Panc1 (cell line): ENCODE results near the gene KCNAB1. TPM values are rescaled to one million over a fixed set of nuclear protein-coding genes. Genes with fewer than 3 reads are reported as not detected.

Experiments used
- ATAC-seq: fragments of 200-7000 bp; cut with Tn5 transposase; 2 replicates; pipeline ENCODE4 v1.9.1; 2020; ENCODE audit warnings: mild to moderate bottlenecking, moderate library complexity
- BruUV-seq: library from RNA; stranded (reverse); fragments of 400-500 nt; replicated peaks from 2 replicates; lab custom pipeline; 2021; lab: Mats Ljungman, UMichigan
- CTCF ChIA-PET: fragments of 300-600 bp; sonication (Branson Sonifier 250); formaldehyde crosslinking; loops from one replicate; lab custom pipeline; 2022; ENCODE audit warnings: antibody characterized with exemption; lab: Charles Lee
- POLR2A ChIA-PET: fragments of 300-600 bp; sonication (Branson Sonifier 250); formaldehyde crosslinking; loops from one replicate; lab custom pipeline; 2022; ENCODE audit warnings: antibody characterized with exemption; lab: Charles Lee
- DNase-seq: peaks from one replicate; pipeline ENCODE4 v3.0.0-alpha.2; 2010; ENCODE audit warnings: low read depth, low spot score
- H3K27ac ChIP-seq: 2 replicates; pipeline ENCODE4 v1.5.1; 2011; ENCODE audit warnings: mild to moderate bottlenecking, low read length, inconsistent platforms
- H3K27me3 ChIP-seq: fragments of 200-500 bp; sonication (Bioruptor generic); 2 replicates; pipeline ENCODE4 v1.6.0; 2014; ENCODE audit warnings: low read length, inconsistent platforms; ENCODE audit not compliant: control insufficient read depth, insufficient read depth
- H3K36me3 ChIP-seq: fragments of 200-500 bp; sonication (Bioruptor generic); 2 replicates; pipeline ENCODE4 v1.5.1; 2014; ENCODE audit warnings: inconsistent platforms, mild to moderate bottlenecking, low read length, moderate library complexity; ENCODE audit not compliant: control insufficient read depth, insufficient read depth
- H3K4me1 ChIP-seq: 2 replicates; pipeline ENCODE4 v1.5.1; 2011; ENCODE audit warnings: inconsistent platforms, mild to moderate bottlenecking, low read length, moderate library complexity; ENCODE audit not compliant: control insufficient read depth, insufficient read depth
- H3K4me3 ChIP-seq, 2 experiments: 2 replicates each; pipeline ENCODE4 v1.5.1; 2011 to 2012; ENCODE audit warnings: low read depth in 2 of 2, low read length in 2 of 2, mild to moderate bottlenecking in 2 of 2, inconsistent platforms in 1 of 2, moderate library complexity in 1 of 2
- H3K9me3 ChIP-seq: fragments of 200-500 bp; sonication (Bioruptor generic); 2 replicates; pipeline ENCODE4 v1.5.1; 2014; ENCODE audit warnings: low read depth, mild to moderate bottlenecking, inconsistent platforms, low read length, moderate library complexity; ENCODE audit not compliant: control insufficient read depth, insufficient read depth
- CTCF ChIP-seq: fragments of 450-650 bp; IDR thresholded peaks from 2 replicates; pipeline ENCODE4 v1.5.1; 2017; ENCODE audit warnings: mild to moderate bottlenecking
- POLR2AphosphoS5 ChIP-seq: IDR thresholded peaks from 2 replicates; pipeline ENCODE4 v1.6.1; 2012; ENCODE audit warnings: mild to moderate bottlenecking, low read depth, low read length, moderate library complexity
- SIN3A ChIP-seq: IDR thresholded peaks from 2 replicates; pipeline ENCODE4 v1.6.1; 2012; ENCODE audit warnings: low read depth, mild to moderate bottlenecking, low read length, moderate library complexity, borderline replicate concordance; ENCODE audit not compliant: insufficient read depth
- TCF7L2 ChIP-seq: IDR thresholded peaks from 2 replicates; pipeline ENCODE4 v1.6.1; 2011; ENCODE audit warnings: mild to moderate bottlenecking, low read depth, low read length, inconsistent platforms
- in situ Hi-C: cut with HindIII; loops from 2 replicates; pipeline ENCODE4 v1.10.0; 2016; ENCODE audit warnings: low sequenced_read_pairs, low pct_unique_long_range_greater_than_20kb
- intact Hi-C: fragments of 100-400 bp; cut with micrococcal nuclease; formaldehyde crosslinking; loops from one replicate; pipeline ENCODE4 v1.10.0; 2022; ENCODE audit not compliant: unreplicated experiment
- total RNA-seq: library from RNA; stranded (reverse); gene quantifications from one replicate; pipeline ENCODE4 v1.2.1, GENCODE V29; 2021; ENCODE audit not compliant: unreplicated experiment
- TF ChIP-seq, protein P1 (sequence below), 2 experiments: IDR thresholded peaks; 2 replicates each; pipeline ENCODE4 v1.6.1; 2011 to 2012; ENCODE audit warnings: low read depth in 2 of 2, control low read depth in 1 of 2, low read length in 1 of 2, mild to moderate bottlenecking in 1 of 2, moderate library complexity in 1 of 2; ENCODE audit not compliant: insufficient read depth in 1 of 2

The KCNAB1 gene
- total RNA-seq, 1 experiment from 2014 or later: not detected

GRCh38 chr3:156539802-156540201 lies 419.4 kb downstream of the KCNAB1 start:
- Histone ChIP-seq H3K27me3 (no peaks in the 10 kb centered on the region), H3K4me3 (no peak overlapping the region), H3K9me3 (no peaks in the 10 kb centered on the region), H3K36me3 (peaks cover 29% of the 10 kb centered on the region), H3K4me1 (no peaks in the 10 kb centered on the region), H3K27ac (no peak overlapping the region)
- in situ Hi-C loops: no loop called here
- ChIA-PET POLR2A (no interaction called here), CTCF (no interaction called here)
- intact Hi-C loops: loop anchor here (5.0 to 10.0 kb wide), 3 partner anchors 542 to 595 kb away; no protein-coding TSS in a partner anchor
- TF ChIP-seq SIN3A (no peak), CTCF (no peak), POLR2AphosphoS5 (no peak), TCF7L2 (no peak)
- TF ChIP-seq, protein P1, sequence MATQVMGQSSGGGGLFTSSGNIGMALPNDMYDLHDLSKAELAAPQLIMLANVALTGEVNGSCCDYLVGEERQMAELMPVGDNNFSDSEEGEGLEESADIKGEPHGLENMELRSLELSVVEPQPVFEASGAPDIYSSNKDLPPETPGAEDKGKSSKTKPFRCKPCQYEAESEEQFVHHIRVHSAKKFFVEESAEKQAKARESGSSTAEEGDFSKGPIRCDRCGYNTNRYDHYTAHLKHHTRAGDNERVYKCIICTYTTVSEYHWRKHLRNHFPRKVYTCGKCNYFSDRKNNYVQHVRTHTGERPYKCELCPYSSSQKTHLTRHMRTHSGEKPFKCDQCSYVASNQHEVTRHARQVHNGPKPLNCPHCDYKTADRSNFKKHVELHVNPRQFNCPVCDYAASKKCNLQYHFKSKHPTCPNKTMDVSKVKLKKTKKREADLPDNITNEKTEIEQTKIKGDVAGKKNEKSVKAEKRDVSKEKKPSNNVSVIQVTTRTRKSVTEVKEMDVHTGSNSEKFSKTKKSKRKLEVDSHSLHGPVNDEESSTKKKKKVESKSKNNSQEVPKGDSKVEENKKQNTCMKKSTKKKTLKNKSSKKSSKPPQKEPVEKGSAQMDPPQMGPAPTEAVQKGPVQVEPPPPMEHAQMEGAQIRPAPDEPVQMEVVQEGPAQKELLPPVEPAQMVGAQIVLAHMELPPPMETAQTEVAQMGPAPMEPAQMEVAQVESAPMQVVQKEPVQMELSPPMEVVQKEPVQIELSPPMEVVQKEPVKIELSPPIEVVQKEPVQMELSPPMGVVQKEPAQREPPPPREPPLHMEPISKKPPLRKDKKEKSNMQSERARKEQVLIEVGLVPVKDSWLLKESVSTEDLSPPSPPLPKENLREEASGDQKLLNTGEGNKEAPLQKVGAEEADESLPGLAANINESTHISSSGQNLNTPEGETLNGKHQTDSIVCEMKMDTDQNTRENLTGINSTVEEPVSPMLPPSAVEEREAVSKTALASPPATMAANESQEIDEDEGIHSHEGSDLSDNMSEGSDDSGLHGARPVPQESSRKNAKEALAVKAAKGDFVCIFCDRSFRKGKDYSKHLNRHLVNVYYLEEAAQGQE (IDR thresholded peaks at IDR 0.05; ENCODE audit: insufficient read depth in 1 of 2, low read depth in 2 of 2, low read length in 1 of 2): no peak
- BruUV-seq: no TSS peak
- no peak for DNase-seq
- no peak for ATAC-seq

- BruUV-seq: no TSS peak
- peaks cover 49% of the 10 kb centered on the region for H3K36me3 ChIP-seq
- no peak for DNase-seq
- H3K9me3 ChIP-seq: no peaks in the 10 kb centered on the region
- H3K4me1 ChIP-seq: no peaks in the 10 kb centered on the region
- no peak overlapping the region for H3K27ac ChIP-seq
- TF ChIP-seq, protein P1 (IDR thresholded peaks at IDR 0.05; ENCODE audit: insufficient read depth in 1 of 2, low read depth in 2 of 2, low read length in 1 of 2): no peak
- TF ChIP-seq SIN3A (no peak), CTCF (no peak), TCF7L2 (no peak), POLR2AphosphoS5 (no peak)
- ATAC-seq: no peak
- intact Hi-C loops: loop anchor here (5.0 kb wide), 1 partner anchor 540 kb away; no protein-coding TSS in a partner anchor
- no peak overlapping the region for H3K4me3 ChIP-seq
- in situ Hi-C loops: no loop called here
- H3K27me3 ChIP-seq: no peaks in the 10 kb centered on the region
- POLR2A ChIA-PET: no interaction called here
- CTCF ChIA-PET: interaction anchor here (0.7 kb wide), 1 partner anchor 397 kb away, joined by 3 read pairs; no protein-coding TSS in a partner anchor
Observed at GRCh38 chr3:156542101-156543042, 422.0 kb downstream of the KCNAB1 start.
